PC-9 (cell line): ENCODE measurements around the gene TMEM235. TPM values are rescaled to one million over a fixed set of nuclear protein-coding genes. Genes with fewer than 3 reads are reported as not detected.

Experiments
- BruUV-seq: library from RNA; stranded (reverse); fragments of 400-500 nt; replicated peaks from 2 replicates; lab custom pipeline; 2021; lab: Mats Ljungman, UMichigan
- CTCF ChIA-PET: fragments of 300-600 bp; sonication (Branson Sonifier 250); formaldehyde crosslinking; loops from one replicate; lab custom pipeline; 2022; ENCODE audit warnings: antibody characterized with exemption; lab: Charles Lee
- POLR2A ChIA-PET: fragments of 300-600 bp; sonication (Branson Sonifier 250); formaldehyde crosslinking; loops from one replicate; lab custom pipeline; 2022; ENCODE audit warnings: antibody characterized with exemption; ENCODE audit not compliant: unreplicated experiment; lab: Charles Lee
- DNase-seq, 2 experiments: peaks; one replicate each; pipeline versions ENCODE4 v3.0.0 to v3.0.0-alpha.2; 2015 to 2022; ENCODE audit warnings: mixed read lengths in 1 of 2
- H2AFZ ChIP-seq: fragments of 200-600 bp; sonication (generic); 2 replicates; pipeline ENCODE4 v1.8.1; 2017; ENCODE audit warnings: antibody characterized with exemption
- H3F3A ChIP-seq: fragments of 200-600 bp; sonication (generic); 2 replicates; pipeline ENCODE4 v1.8.1; 2017; ENCODE audit warnings: antibody characterized with exemption, mild to moderate bottlenecking, low read depth; ENCODE audit not compliant: insufficient read depth
- H3K27ac ChIP-seq: fragments of 200-600 bp; sonication (generic); 2 replicates; pipeline ENCODE4 v1.6.1; 2016; ENCODE audit warnings: mixed run types
- H3K27me3 ChIP-seq: fragments of 200-600 bp; sonication (generic); 2 replicates; pipeline ENCODE4 v1.6.1; 2016; ENCODE audit warnings: low read depth, mixed run types; ENCODE audit not compliant: insufficient read depth
- H3K36me3 ChIP-seq: fragments of 200-600 bp; sonication (generic); 2 replicates; pipeline ENCODE4 v1.6.1; 2016; ENCODE audit warnings: low read depth, mixed run types
- H3K4me1 ChIP-seq: fragments of 200-600 bp; sonication (generic); replicated peaks from 2 replicates; pipeline ENCODE4 v1.6.1; 2016; ENCODE audit warnings: mixed run types; ENCODE audit not compliant: insufficient read depth
- H3K4me2 ChIP-seq: fragments of 200-600 bp; sonication (generic); 2 replicates; pipeline ENCODE4 v1.6.1; 2017; ENCODE audit warnings: mixed run types
- H3K4me3 ChIP-seq: fragments of 200-600 bp; sonication (generic); 2 replicates; pipeline ENCODE4 v1.6.1; 2016; ENCODE audit warnings: mixed run types
- H3K79me2 ChIP-seq: fragments of 200-600 bp; sonication (generic); 2 replicates; pipeline ENCODE4 v1.6.1; 2017; ENCODE audit warnings: low read depth, mixed run types
- H3K9me2 ChIP-seq: fragments of 200-600 bp; sonication (generic); 2 replicates; pipeline ENCODE4 v1.8.1; 2017; ENCODE audit warnings: mild to moderate bottlenecking; ENCODE audit not compliant: insufficient read depth
- H3K9me3 ChIP-seq: fragments of 200-600 bp; sonication (generic); 2 replicates; pipeline ENCODE4 v1.8.1; 2016; ENCODE audit warnings: low read depth; ENCODE audit not compliant: insufficient read depth
- H4K20me1 ChIP-seq: fragments of 200-600 bp; sonication (generic); 2 replicates; pipeline ENCODE4 v1.8.1; 2017; ENCODE audit not compliant: insufficient read depth
- EZH2 ChIP-seq: fragments of 200-600 bp; sonication (generic); IDR thresholded peaks from 2 replicates; pipeline ENCODE4 v1.8.0; 2017; ENCODE audit warnings: antibody characterized with exemption, low read depth
- intact Hi-C: fragments of 100-400 bp; cut with micrococcal nuclease; formaldehyde crosslinking; loops from one replicate; pipeline ENCODE4 v1.10.0; 2022; ENCODE audit not compliant: unreplicated experiment
- total RNA-seq: library from RNA; stranded (reverse); gene quantifications from 2 replicates; pipeline ENCODE4 v1.2.3, GENCODE V29; 2021
- TF ChIP-seq, protein P1 (sequence below): fragments of 200-600 bp; sonication (generic); conservative IDR thresholded peaks from 2 replicates; pipeline ENCODE4 v1.6.1; 2017; ENCODE audit warnings: mixed run types, antibody characterized with exemption, mild to moderate bottlenecking, moderate library complexity

The TMEM235 gene
- total RNA-seq, 1 experiment from 2014 or later: not detected

DNA sequence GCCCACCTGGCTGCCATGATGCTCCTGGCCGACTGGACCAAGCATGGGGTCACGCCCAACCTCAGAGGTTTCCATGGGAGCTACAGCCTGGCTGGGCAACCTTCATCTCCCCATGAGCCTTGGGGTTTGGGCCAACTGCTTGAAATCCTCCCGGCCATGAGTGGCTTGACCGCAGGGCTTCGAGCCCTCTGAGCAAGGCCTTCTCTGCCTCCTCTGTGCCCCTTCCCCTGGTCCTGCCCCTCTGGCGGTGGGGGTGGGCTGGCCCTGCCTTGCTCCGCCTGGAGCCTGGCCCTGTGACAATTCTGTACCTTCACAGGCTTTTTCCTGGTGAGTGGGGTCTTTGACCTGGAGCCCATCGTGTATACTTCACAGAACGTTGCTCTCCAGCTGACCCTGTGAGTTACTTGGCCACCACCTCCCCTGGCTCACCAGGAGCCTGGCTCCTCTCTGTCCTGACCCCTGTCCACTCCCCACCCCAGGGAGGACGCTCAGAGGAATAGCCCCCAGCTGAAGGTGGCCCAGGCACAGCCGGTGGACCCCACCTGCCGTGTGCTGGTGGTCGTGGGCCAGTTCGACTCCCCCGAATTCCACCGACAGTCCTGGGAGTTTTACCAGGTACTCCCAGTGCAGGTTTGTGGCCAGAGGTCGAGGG lies 26.2 kb upstream of the TMEM235 start:
- DNase-seq: no peak
- CTCF ChIA-PET: no interaction called here
- H3K27ac ChIP-seq: no peak overlapping the region
- no peaks in the 10 kb centered on the region for H4K20me1 ChIP-seq
- TF ChIP-seq, protein P1, sequence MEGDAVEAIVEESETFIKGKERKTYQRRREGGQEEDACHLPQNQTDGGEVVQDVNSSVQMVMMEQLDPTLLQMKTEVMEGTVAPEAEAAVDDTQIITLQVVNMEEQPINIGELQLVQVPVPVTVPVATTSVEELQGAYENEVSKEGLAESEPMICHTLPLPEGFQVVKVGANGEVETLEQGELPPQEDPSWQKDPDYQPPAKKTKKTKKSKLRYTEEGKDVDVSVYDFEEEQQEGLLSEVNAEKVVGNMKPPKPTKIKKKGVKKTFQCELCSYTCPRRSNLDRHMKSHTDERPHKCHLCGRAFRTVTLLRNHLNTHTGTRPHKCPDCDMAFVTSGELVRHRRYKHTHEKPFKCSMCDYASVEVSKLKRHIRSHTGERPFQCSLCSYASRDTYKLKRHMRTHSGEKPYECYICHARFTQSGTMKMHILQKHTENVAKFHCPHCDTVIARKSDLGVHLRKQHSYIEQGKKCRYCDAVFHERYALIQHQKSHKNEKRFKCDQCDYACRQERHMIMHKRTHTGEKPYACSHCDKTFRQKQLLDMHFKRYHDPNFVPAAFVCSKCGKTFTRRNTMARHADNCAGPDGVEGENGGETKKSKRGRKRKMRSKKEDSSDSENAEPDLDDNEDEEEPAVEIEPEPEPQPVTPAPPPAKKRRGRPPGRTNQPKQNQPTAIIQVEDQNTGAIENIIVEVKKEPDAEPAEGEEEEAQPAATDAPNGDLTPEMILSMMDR: no peak
- TF ChIP-seq EZH2: no peak
- no peak overlapping the region for H3K4me2 ChIP-seq
- H3K4me1 ChIP-seq: no peaks in the 10 kb centered on the region
- H3K36me3 ChIP-seq: no peaks in the 10 kb centered on the region
- H3K9me2 ChIP-seq: no peaks in the 10 kb centered on the region
- H3K27me3 ChIP-seq: no peaks in the 10 kb centered on the region
- POLR2A ChIA-PET: no interaction called here
- H3F3A ChIP-seq: peaks cover under 1% of the 10 kb centered on the region
- no TSS peak for BruUV-seq
- intact Hi-C loops: no loop called here
- no peak overlapping the region for H2AFZ ChIP-seq
- H3K9me3 ChIP-seq: no peaks in the 10 kb centered on the region
- H3K79me2 ChIP-seq: no peaks in the 10 kb centered on the region
- no peak overlapping the region for H3K4me3 ChIP-seq

DNA sequence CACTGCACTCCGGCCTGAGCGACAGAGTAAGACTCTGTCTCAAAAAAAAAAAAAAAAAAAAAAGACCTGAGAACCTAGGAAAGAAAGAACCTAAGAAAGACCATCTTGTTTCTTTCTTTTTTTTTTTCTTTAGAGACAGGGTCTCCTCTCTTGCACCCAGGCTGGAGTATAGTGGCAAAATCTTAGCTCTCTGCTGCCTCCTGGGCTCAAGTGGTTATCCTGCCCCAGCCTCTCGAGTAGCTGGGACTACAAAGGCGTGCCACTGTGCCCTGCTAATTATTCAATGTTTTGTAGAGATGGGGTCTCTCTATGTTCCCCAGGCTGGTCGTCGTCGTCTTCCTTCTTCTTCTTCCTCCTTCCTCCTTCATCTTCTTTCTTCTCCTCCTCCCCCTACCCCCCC lies 25.1 kb upstream of the TMEM235 start:
- no peaks in the 10 kb centered on the region for H3F3A ChIP-seq
- H3K27ac ChIP-seq: no peak overlapping the region
- H3K4me1 ChIP-seq: no peaks in the 10 kb centered on the region
- ChIA-PET POLR2A (no interaction called here), CTCF (interaction anchor here (0.7 kb wide), 1 partner anchor 123 kb away, joined by 6 read pairs; no protein-coding TSS in a partner anchor)
- H3K27me3 ChIP-seq: no peaks in the 10 kb centered on the region
- H3K4me2 ChIP-seq: no peak overlapping the region
- intact Hi-C loops: no loop called here
- no peaks in the 10 kb centered on the region for H4K20me1 ChIP-seq
- no peaks in the 10 kb centered on the region for H3K9me2 ChIP-seq
- no peaks in the 10 kb centered on the region for H3K36me3 ChIP-seq
- TF ChIP-seq, protein P1: no peak
- TF ChIP-seq EZH2: no peak
- H2AFZ ChIP-seq: no peak overlapping the region
- BruUV-seq: no TSS peak
- no peaks in the 10 kb centered on the region for H3K9me3 ChIP-seq
- no peak for DNase-seq
- no peaks in the 10 kb centered on the region for H3K79me2 ChIP-seq
- no peak overlapping the region for H3K4me3 ChIP-seq

DNA sequence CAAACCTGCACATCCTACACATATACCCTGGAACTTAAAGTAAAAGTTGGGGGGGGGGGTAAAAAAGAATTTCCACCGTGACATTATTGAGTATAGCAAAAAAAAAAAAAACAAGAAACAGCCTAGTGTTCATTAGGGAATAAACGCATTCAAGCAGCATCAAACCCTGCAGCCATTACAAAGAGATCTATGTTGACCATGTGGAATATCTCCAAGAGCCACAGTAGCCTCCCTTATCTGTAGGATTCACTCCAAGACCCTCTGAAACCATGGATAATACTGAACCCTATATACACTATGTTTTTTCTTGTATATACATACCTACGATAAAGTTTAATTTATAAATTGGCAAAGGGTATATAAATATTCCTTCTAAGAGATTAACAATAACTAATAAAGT lies 22.9 kb upstream of the TMEM235 start:
- ChIA-PET POLR2A (no interaction called here), CTCF (no interaction called here)

More for the DNA sequence above, 22.9 kb upstream of the TMEM235 start:
- intact Hi-C loops: no loop called here
- no peaks in the 10 kb centered on the region for H3F3A ChIP-seq
- no peaks in the 10 kb centered on the region for H4K20me1 ChIP-seq
- no peaks in the 10 kb centered on the region for H3K27me3 ChIP-seq
- H3K36me3 ChIP-seq: no peaks in the 10 kb centered on the region
- DNase-seq: no peak
- no peaks in the 10 kb centered on the region for H3K9me2 ChIP-seq
- H2AFZ ChIP-seq: no peak overlapping the region
- no peak overlapping the region for H3K4me3 ChIP-seq
- H3K9me3 ChIP-seq: no peaks in the 10 kb centered on the region
- TF ChIP-seq, protein P1: no peak
- TF ChIP-seq EZH2: no peak
- no TSS peak for BruUV-seq
- H3K27ac ChIP-seq: no peak overlapping the region
- H3K79me2 ChIP-seq: no peaks in the 10 kb centered on the region
- H3K4me1 ChIP-seq: no peaks in the 10 kb centered on the region
- no peak overlapping the region for H3K4me2 ChIP-seq
